NB4 (cell line): Measurements from ENCODE around the gene SHISA5.
A peak's percentile ranks its signal among the peaks of the same experiment; 100 is the strongest.

ENCODE experiments used
- DNase-seq: peaks from one replicate; pipeline ENCODE4 v3.0.0; 2010; ENCODE audit warnings: low read depth
- H3K4me3 ChIP-seq: one replicate; pipeline ENCODE4 v1.5.1; 2011; ENCODE audit warnings: mild to moderate bottlenecking, low read depth, low read length, moderate library complexity
- MYC ChIP-seq: IDR thresholded peaks from 2 replicates; pipeline ENCODE4 v1.6.1; 2011; ENCODE audit warnings: low read depth, low read length
- POLR2A ChIP-seq: IDR thresholded peaks from 2 replicates; pipeline ENCODE4 v1.6.1; 2011; ENCODE audit warnings: mild to moderate bottlenecking; ENCODE audit not compliant: insufficient read length; ENCODE audit errors: extremely low read depth
- TF ChIP-seq, protein P1 (sequence below): IDR thresholded peaks from one replicate; pipeline ENCODE4 v1.5.1; 2012; ENCODE audit warnings: low read depth, low read length
- TF ChIP-seq, protein P2 (sequence below): IDR thresholded peaks from 2 replicates; pipeline ENCODE4 v1.6.1; 2011; ENCODE audit warnings: low read depth, low read length

SHISA5 gene

GRCh38 chr3:48470286-48470685, 33.7 kb downstream of the SHISA5 start:
- TF ChIP-seq MYC (no peak), POLR2A (no peak)
- TF ChIP-seq, protein P1, sequence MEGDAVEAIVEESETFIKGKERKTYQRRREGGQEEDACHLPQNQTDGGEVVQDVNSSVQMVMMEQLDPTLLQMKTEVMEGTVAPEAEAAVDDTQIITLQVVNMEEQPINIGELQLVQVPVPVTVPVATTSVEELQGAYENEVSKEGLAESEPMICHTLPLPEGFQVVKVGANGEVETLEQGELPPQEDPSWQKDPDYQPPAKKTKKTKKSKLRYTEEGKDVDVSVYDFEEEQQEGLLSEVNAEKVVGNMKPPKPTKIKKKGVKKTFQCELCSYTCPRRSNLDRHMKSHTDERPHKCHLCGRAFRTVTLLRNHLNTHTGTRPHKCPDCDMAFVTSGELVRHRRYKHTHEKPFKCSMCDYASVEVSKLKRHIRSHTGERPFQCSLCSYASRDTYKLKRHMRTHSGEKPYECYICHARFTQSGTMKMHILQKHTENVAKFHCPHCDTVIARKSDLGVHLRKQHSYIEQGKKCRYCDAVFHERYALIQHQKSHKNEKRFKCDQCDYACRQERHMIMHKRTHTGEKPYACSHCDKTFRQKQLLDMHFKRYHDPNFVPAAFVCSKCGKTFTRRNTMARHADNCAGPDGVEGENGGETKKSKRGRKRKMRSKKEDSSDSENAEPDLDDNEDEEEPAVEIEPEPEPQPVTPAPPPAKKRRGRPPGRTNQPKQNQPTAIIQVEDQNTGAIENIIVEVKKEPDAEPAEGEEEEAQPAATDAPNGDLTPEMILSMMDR, result no peak
- TF ChIP-seq, protein P2, sequence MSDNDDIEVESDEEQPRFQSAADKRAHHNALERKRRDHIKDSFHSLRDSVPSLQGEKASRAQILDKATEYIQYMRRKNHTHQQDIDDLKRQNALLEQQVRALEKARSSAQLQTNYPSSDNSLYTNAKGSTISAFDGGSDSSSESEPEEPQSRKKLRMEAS, result no peak
- H3K4me3 ChIP-seq, result no peak overlapping the region
- DNase-seq, result no peak

DNA sequence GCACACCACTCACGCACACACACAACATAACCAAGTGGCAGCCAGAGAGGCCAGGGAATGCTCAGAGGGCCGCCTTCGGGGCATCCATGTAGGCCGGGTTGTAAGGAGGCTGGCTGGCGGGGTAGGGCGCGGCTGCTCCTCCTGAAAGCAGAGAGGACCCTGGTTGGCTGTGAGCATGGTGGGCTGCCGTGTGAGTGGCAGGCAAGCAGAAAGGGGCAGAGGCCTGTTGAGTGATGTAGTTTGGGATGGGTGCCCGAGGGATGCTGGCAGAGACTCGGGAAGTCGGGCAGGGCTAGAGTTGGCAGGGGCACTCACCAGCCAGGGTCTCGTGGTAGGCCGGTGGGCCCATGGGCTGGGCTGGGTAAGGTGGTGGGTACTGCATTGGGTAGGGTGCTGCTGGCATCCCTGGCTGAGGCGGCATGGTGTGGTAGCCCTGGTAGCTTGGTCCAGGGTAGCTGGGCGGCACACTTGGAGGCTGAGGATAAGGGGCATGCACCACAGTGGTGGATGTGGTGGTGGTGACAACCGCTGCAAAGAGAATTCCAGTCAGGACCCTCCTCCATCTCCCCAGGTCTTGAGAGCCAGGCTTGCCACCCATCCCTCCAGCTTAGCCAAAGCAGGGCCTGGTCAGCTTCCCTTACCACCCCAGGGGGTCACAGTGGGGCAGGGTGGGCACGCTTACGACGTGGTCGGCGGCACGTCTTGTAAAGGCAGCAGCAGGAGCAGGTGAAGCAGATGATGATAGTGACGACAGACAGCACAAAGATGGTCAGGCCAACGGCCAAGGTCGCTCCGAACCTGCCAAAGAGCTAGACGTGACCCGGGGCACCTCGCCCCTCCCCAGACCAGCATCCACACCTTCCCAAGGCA, 34.7 kb downstream of the SHISA5 start:
- TF ChIP-seq, protein P2, result no peak
- TF ChIP-seq MYC (no peak), POLR2A (no peak)
- TF ChIP-seq, protein P1, result no peak
- H3K4me3 ChIP-seq, result no peak overlapping the region
- DNase-seq, result no peak

DNA sequence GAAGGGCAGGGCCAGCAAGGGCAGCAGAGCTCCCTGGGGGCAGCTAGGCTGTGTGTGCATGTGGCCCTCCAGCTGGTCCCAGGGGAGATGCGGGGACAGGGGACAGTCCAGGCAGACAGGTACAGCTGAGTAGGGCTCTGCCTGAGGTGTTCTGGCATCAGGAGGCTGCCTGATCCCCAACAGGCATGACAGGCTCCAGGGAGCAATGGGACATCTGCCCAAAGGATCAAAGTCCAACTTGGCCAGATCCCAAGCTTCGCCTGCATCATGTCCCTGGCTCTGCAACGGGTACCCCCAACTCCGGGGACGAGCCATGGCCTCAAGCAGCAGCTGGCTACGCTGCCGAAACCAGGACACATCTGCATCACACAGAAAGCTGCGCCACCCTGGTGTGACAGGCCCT, 35.6 kb downstream of the SHISA5 start:
- TF ChIP-seq, protein P1, result no peak
- TF ChIP-seq MYC (no peak), POLR2A (no peak)
- TF ChIP-seq, protein P2, result no peak
- no peak overlapping the region for H3K4me3 ChIP-seq
- no peak for DNase-seq

DNA sequence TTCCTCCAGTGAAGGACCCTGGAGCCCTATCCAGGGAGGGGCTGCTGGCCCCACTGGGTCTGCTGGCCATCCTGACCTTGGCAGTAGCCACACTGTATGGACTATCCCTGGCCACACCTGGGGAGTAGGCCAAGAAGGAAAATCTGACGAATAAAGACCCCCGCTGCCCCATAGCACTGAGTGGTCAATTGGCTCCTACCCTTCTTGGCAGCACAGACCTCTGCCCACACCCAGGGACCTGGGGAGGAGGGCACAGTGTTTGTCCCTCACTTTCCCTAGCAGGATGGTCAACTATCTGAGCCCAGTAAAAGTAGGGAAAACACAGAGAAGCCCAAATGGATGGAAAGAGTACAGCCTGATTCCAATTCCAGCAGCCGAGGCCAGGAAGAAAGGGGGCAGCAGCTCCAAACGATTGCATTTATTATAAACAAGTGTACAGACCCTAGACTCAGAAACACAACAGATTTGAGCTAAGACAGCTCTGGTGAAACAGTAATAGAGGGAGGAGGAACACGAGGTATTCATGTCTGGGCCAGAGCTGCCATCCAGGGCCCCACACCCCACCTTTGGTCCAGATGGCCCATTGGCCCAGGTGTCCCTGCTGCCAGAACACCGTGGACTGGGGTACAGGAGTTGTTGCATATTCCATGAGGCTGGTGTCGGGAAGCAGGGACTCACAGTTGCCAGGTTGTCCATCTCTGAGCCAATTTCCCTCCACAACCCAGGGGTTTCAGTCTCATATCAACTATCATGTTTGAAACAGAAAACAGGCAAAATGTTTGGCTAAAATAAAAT, 36.3 kb downstream of the SHISA5 start:
- peak overlapping the region; percentile 69 for H3K4me3 ChIP-seq
- TF ChIP-seq, protein P1, result no peak
- TF ChIP-seq MYC (no peak), POLR2A (no peak)
- TF ChIP-seq, protein P2, result no peak
- DNase-seq, result no peak

DNA sequence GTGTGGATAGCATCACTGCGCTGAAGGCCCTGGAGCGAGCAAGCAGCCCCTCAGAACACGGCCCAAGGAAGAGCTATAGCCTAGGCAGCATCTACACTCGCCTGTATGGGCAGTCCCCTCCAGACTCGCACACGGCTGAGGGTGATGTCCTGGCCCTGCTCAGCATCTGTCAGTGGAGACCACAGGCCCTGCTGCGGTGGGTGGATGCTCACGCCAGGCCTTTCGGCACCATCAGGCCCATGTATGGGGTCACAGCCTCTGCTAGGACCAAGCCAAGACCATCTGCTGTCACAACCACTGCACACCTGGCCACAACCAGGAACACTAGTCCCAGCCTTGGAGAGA, 36.9 kb downstream of the SHISA5 start:
- peak overlapping the region; percentile 69 for H3K4me3 ChIP-seq
- TF ChIP-seq, protein P1, result no peak
- no peak for TF ChIP-seq MYC
- TF ChIP-seq, protein P2, result no peak
- TF ChIP-seq POLR2A, result no peak
- no peak for DNase-seq
